ENCODE results near the gene ANKS1B. TPM values are rescaled to one million over a fixed set of nuclear protein-coding genes. Genes with fewer than 3 reads are reported as not detected.

The ANKS1B gene
- total RNA-seq, 1 donor from 2014 or later = 2.4 TPM

GRCh38 chr12:99453836-99454538 is 530.7 kb downstream of the ANKS1B start:
- Histone ChIP-seq H3K9me3 (ENCODE audit: insufficient read depth, low read depth, low read length) (no peaks in the 10 kb centered on the region), H3K9ac (ENCODE audit: low read length) (no peak overlapping the region), H3K4me3 (ENCODE audit: insufficient read depth, low read depth, low read length) (no peak overlapping the region), H3K4me2 (ENCODE audit: low read length) (peak overlapping the region; percentile 37), H3K4me1 (ENCODE audit: insufficient read depth, low read length) (peaks cover 17% of the 10 kb centered on the region), H3K36me3 (ENCODE audit: insufficient read depth, low read length) (no peaks in the 10 kb centered on the region), H2AFZ (ENCODE audit: low read depth, low read length) (no peak overlapping the region), H3K27me3 (ENCODE audit: insufficient read depth, low read length) (peaks cover 9% of the 10 kb centered on the region), H3K27ac (ENCODE audit: low read depth, low read length) (no peak overlapping the region), H3K79me2 (ENCODE audit: insufficient read depth, low read length) (no peaks in the 10 kb centered on the region), H4K20me1 (ENCODE audit: insufficient read depth, low read length) (no peaks in the 10 kb centered on the region)
- peaks cover 2% of the 10 kb centered on the region for H3K27me3 Mint-ChIP-seq (ENCODE audit: low read depth, unreplicated experiment)
- peaks cover 3% of the 10 kb centered on the region for H3K9me3 Mint-ChIP-seq (ENCODE audit: unreplicated experiment)
- TF ChIP-seq EZH2 (IDR thresholded peaks at IDR 0.05; ENCODE audit: insufficient read depth, low read length) = no peak
- TF ChIP-seq, protein P1, sequence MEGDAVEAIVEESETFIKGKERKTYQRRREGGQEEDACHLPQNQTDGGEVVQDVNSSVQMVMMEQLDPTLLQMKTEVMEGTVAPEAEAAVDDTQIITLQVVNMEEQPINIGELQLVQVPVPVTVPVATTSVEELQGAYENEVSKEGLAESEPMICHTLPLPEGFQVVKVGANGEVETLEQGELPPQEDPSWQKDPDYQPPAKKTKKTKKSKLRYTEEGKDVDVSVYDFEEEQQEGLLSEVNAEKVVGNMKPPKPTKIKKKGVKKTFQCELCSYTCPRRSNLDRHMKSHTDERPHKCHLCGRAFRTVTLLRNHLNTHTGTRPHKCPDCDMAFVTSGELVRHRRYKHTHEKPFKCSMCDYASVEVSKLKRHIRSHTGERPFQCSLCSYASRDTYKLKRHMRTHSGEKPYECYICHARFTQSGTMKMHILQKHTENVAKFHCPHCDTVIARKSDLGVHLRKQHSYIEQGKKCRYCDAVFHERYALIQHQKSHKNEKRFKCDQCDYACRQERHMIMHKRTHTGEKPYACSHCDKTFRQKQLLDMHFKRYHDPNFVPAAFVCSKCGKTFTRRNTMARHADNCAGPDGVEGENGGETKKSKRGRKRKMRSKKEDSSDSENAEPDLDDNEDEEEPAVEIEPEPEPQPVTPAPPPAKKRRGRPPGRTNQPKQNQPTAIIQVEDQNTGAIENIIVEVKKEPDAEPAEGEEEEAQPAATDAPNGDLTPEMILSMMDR (IDR thresholded peaks at IDR 0.05; ENCODE audit: insufficient read depth, low read depth, low read length) = no peak
- FAIRE-seq = no peak
- peaks cover 29% of the 10 kb centered on the region for H3K4me1 Mint-ChIP-seq (ENCODE audit: low read depth, unreplicated experiment)
- H3K27ac Mint-ChIP-seq (ENCODE audit: unreplicated experiment) = no peak overlapping the region
- DNase-seq (ENCODE audit: low read depth) = peak; percentile 26
- no peak overlapping the region for H3K4me3 Mint-ChIP-seq (ENCODE audit: unreplicated experiment)
- no peaks in the 10 kb centered on the region for H3K36me3 Mint-ChIP-seq (ENCODE audit: low read depth, unreplicated experiment)

GRCh38 chr12:99450036-99450630 is 534.6 kb downstream of the ANKS1B start:
- H3K9me3 Mint-ChIP-seq (ENCODE audit: unreplicated experiment) = no peaks in the 10 kb centered on the region
- H3K4me3 ChIP-seq (ENCODE audit: insufficient read depth, low read depth, low read length) = no peak overlapping the region
- no peaks in the 10 kb centered on the region for H3K79me2 ChIP-seq (ENCODE audit: insufficient read depth, low read length)
- DNase-seq (ENCODE audit: low read depth) (peak; percentile 27), FAIRE-seq (no peak)
- H3K36me3 ChIP-seq (ENCODE audit: insufficient read depth, low read length) = no peaks in the 10 kb centered on the region
- TF ChIP-seq EZH2 (IDR thresholded peaks at IDR 0.05; ENCODE audit: insufficient read depth, low read length) = no peak
- TF ChIP-seq, protein P1 (IDR thresholded peaks at IDR 0.05; ENCODE audit: insufficient read depth, low read depth, low read length) = no peak
- no peak overlapping the region for H3K9ac ChIP-seq (ENCODE audit: low read length)
- H2AFZ ChIP-seq (ENCODE audit: low read depth, low read length) = no peak overlapping the region
- no peaks in the 10 kb centered on the region for H3K36me3 Mint-ChIP-seq (ENCODE audit: low read depth, unreplicated experiment)
- H3K27me3 ChIP-seq (ENCODE audit: insufficient read depth, low read length) = peaks cover 4% of the 10 kb centered on the region
- no peak overlapping the region for H3K27ac ChIP-seq (ENCODE audit: low read depth, low read length)
- H3K4me1 Mint-ChIP-seq (ENCODE audit: low read depth, unreplicated experiment) = peaks cover 24% of the 10 kb centered on the region
- no peaks in the 10 kb centered on the region for H4K20me1 ChIP-seq (ENCODE audit: insufficient read depth, low read length)
- no peaks in the 10 kb centered on the region for H3K27me3 Mint-ChIP-seq (ENCODE audit: low read depth, unreplicated experiment)
- H3K27ac Mint-ChIP-seq (ENCODE audit: unreplicated experiment) = no peak overlapping the region
- H3K4me1 ChIP-seq (ENCODE audit: insufficient read depth, low read length) = peaks cover 13% of the 10 kb centered on the region
- no peaks in the 10 kb centered on the region for H3K9me3 ChIP-seq (ENCODE audit: insufficient read depth, low read depth, low read length)
- no peak overlapping the region for H3K4me2 ChIP-seq (ENCODE audit: low read length)
- no peak overlapping the region for H3K4me3 Mint-ChIP-seq (ENCODE audit: unreplicated experiment)

- Histone ChIP-seq H3K9me3 (ENCODE audit: insufficient read depth, low read depth, low read length) (no peaks in the 10 kb centered on the region), H3K27ac (ENCODE audit: low read depth, low read length) (no peak overlapping the region), H3K4me3 (ENCODE audit: insufficient read depth, low read depth, low read length) (no peak overlapping the region), H3K79me2 (ENCODE audit: insufficient read depth, low read length) (no peaks in the 10 kb centered on the region), H3K27me3 (ENCODE audit: insufficient read depth, low read length) (no peaks in the 10 kb centered on the region), H3K9ac (ENCODE audit: low read length) (no peak overlapping the region), H3K4me2 (ENCODE audit: low read length) (no peak overlapping the region), H4K20me1 (ENCODE audit: insufficient read depth, low read length) (no peaks in the 10 kb centered on the region), H3K4me1 (ENCODE audit: insufficient read depth, low read length) (no peaks in the 10 kb centered on the region), H3K36me3 (ENCODE audit: insufficient read depth, low read length) (no peaks in the 10 kb centered on the region), H2AFZ (ENCODE audit: low read depth, low read length) (no peak overlapping the region)
- Mint-ChIP-seq H3K9me3 (ENCODE audit: unreplicated experiment) (no peaks in the 10 kb centered on the region), H3K4me3 (ENCODE audit: unreplicated experiment) (no peak overlapping the region), H3K4me1 (ENCODE audit: low read depth, unreplicated experiment) (peaks cover 8% of the 10 kb centered on the region), H3K36me3 (ENCODE audit: low read depth, unreplicated experiment) (no peaks in the 10 kb centered on the region), H3K27me3 (ENCODE audit: low read depth, unreplicated experiment) (no peaks in the 10 kb centered on the region), H3K27ac (ENCODE audit: unreplicated experiment) (no peak overlapping the region)
- FAIRE-seq (peak; percentile 5), DNase-seq (ENCODE audit: low read depth) (peak; percentile 44)
- no peak for TF ChIP-seq EZH2 (IDR thresholded peaks at IDR 0.05; ENCODE audit: insufficient read depth, low read length)
- TF ChIP-seq, protein P1 (IDR thresholded peaks at IDR 0.05; ENCODE audit: insufficient read depth, low read depth, low read length) = no peak
Measured at GRCh38 chr12:99444859-99445316, 539.8 kb downstream of the ANKS1B start.
